Mucosa of descending colon (tissue), 3 donors: ENCODE data around the gene BLVRA. TPM values are rescaled to one million over a fixed set of nuclear protein-coding genes. Genes with fewer than 3 reads are reported as not detected.
"Not testable (repeated sequence)": the region's sequence is repeated elsewhere in the genome, so short reads cannot be mapped to it uniquely, and the experiment has no call there.

Experiments
- ATAC-seq: fragments of 200-7000 bp; cut with Tn5 transposase; one replicate; pipeline ENCODE4 v1.9.1; 2020; ENCODE audit warnings: mild to moderate bottlenecking, moderate library complexity
- DNase-seq, 3 donors: peaks; one replicate each; pipeline ENCODE4 v3.0.0-alpha.2; 2020
- H3K36me3 ChIP-seq: fragments of 200-600 bp; one replicate; pipeline ENCODE4 v1.8.0; 2021; ENCODE audit warnings: low read depth, mild to moderate bottlenecking
- H3K4me1 ChIP-seq: fragments of 200-600 bp; one replicate; pipeline ENCODE4 v1.8.0; 2021; ENCODE audit warnings: low read depth, mild to moderate bottlenecking
- H3K4me3 ChIP-seq: fragments of 200-600 bp; one replicate; pipeline ENCODE4 v1.8.0; 2021; ENCODE audit warnings: mild to moderate bottlenecking
- H3K9me3 ChIP-seq: fragments of 200-600 bp; one replicate; pipeline ENCODE4 v1.8.0; 2021; ENCODE audit warnings: mild to moderate bottlenecking
- CTCF ChIP-seq: fragments of 200-600 bp; IDR thresholded peaks from one replicate; pipeline ENCODE4 v1.8.0; 2022; ENCODE audit warnings: antibody characterized with exemption, mild to moderate bottlenecking
- intact Hi-C, 2 donors: fragments of 100-400 bp; cut with DNase I in 1 of 2; cut with micrococcal nuclease in 1 of 2; formaldehyde crosslinking; loops; one replicate each; pipeline versions ENCODE4 v1.11.0 to v1.11.1; 2022; cut with DNase I, micrococcal nuclease
- long read RNA-seq, 2 donors: library from polyadenylated mRNA; unstranded; transcript quantifications; one replicate each; pipeline ENCODE4 v2.0.0, GENCODE V29; 2019 to 2021
- total RNA-seq, 3 donors: library from RNA; stranded (reverse); fragmentation: NEBNext Ultra II Directional in 2 of 3; extraction: Animal tissue kit (Norgen Biotek cat#: 25700) in 2 of 3; gene quantifications; one replicate each; pipeline versions ENCODE4 v1.2.1 to v1.2.4, GENCODE V29; 2021 to 2023
- donor health status: DM: no; HTN: no; CAD: no; lungs with moderate emphysema.
- donor health status: DM: no; HTN: no; CAD: no.
- donor health status: DM: no; HTN: yes; CAD: no.

BLVRA gene
- 10 to 100 TPM in 2 of 3 donors, 1 to 10 TPM in 1; 8.1 to 55.4 (median 12.9) TPM for total RNA-seq
- long read RNA-seq, donor 1, transcript BLVRA-202 (9 exons, 1,161 nt): minor isoform, 12 of 77 reads
- long read RNA-seq, donor 1, transcript BLVRA-201 (8 exons, 1,071 nt): major isoform, 59 of 77 reads
- long read RNA-seq, donor 1, partial matches to known transcripts: 5 of 77 reads
- long read RNA-seq, donor 1, other reads (novel, unspliced or antisense): 1 of 77 reads
- long read RNA-seq, donor 2, transcript BLVRA-201 (8 exons, 1,071 nt): major isoform, 27 of 30 reads
- long read RNA-seq, donor 2, partial matches to known transcripts: 2 of 30 reads
- long read RNA-seq, donor 2, other reads (novel, unspliced or antisense): 0 of 30 reads

DNA sequence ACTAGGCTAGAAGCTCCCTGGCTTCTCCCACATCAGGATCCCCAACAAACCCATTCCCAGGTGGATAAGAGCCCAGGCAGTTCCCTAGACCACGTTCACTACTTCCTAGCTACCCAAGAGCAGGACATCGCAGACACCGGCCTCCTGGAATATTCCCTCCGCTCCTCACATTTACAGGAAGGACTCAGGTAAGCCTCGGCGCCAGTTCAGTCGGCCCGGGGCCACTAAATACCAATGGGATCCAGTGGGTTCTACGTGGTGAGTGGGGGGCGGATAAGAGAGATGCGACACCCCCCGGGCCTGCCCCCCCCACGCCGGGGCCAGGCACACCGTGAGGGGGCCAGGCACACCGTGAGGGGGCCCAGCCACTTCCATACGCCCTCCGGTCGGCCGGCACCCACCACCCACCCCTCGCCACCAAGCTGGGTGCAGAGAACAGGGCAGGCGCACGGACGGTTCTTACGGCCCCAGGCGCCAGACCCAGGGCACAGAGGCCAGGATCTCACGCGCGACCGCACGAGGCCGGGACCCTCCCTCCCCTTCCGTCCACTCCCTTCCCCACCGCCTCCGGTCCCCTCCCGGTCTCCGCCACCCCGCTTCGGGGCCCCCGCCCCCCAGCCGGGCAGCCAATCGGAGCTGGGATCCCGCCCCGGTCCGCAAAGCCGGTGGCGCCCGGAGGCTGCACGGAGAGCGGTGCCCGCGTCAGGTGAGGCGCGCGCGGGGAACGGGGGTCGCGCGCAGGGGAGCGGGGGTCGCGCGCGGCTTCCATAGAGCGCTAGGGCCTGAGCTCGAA is at the start of gene BLVRA:
TSS of gene BLVRA (plus strand) at position 652 of the 793 bp plus-strand sequence. CDS start 12,479 bp downstream, outside the sequence.
- no peaks in the 10 kb centered on the region for H3K9me3 ChIP-seq
- no peaks in the 10 kb centered on the region for H3K4me1 ChIP-seq
- H3K4me3 ChIP-seq: peak within 1 kb of the TSS; percentile 40
- intact Hi-C loops: no loop called here
- no peak for TF ChIP-seq CTCF
- ATAC-seq: peak; percentile 83
- no peaks in the 10 kb centered on the region for H3K36me3 ChIP-seq
- peak; percentile 50 to 81 (median 74) for DNase-seq

DNA sequence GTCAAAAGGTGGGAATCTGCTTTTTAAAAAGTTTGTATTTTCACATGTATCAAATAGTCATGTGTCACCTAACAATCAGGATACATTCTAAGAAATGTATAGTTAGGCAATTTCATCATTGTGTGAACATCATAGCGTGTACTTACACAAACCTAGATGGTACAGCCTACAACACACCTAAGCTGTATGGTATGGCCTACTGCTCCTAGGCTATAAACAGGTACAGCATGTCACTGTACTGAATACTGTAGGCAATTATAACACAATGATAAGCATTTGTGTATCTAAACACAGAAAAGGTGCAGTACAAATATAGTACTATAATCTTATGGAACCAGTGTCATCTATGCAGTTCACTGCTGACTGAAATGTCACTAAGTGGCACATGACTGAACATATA is 47.0 kb upstream of the BLVRA start:
- ATAC-seq (peak; percentile 32), DNase-seq (no peak)
- H3K9me3 ChIP-seq: no peaks in the 10 kb centered on the region
- TF ChIP-seq CTCF: no peak
- intact Hi-C loops: no loop called here
- H3K4me3 ChIP-seq: no peak overlapping the region
- no peaks in the 10 kb centered on the region for H3K4me1 ChIP-seq
- H3K36me3 ChIP-seq: no peaks in the 10 kb centered on the region

DNA sequence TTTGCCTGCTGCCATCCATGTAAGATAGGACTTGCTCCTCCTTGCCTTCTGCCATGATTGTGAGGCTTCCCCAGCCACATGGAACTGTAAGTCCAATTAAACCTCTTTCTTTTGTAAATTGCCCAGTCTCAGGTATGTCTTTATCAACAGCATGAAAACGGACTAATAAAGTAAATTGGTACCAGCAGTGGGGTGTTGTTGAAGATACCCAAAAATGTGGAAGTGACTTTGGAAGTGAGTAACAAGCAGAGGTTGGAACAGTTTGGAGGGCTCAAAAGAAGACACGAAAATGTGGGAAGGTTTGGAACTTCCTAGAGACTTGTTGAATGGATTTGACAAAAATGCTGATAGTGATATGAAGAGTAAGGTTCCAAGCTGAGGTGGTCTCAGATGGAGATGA is 42.5 kb upstream of the BLVRA start:
- H3K4me1 ChIP-seq, H3K4me3 ChIP-seq, ATAC-seq, intact Hi-C loops, H3K36me3 ChIP-seq, DNase-seq, H3K9me3 ChIP-seq: not testable (repeated sequence)

- H3K4me3 ChIP-seq: no peak overlapping the region
- no peaks in the 10 kb centered on the region for H3K9me3 ChIP-seq
- intact Hi-C loops: no loop called here
- no peak for ATAC-seq
- H3K4me1 ChIP-seq: no peaks in the 10 kb centered on the region
- no peaks in the 10 kb centered on the region for H3K36me3 ChIP-seq
- TF ChIP-seq CTCF: no peak
- DNase-seq: no peak
These were observed 41.9 kb upstream of the BLVRA start for GRCh38 chr7:43716598-43716997.

DNA sequence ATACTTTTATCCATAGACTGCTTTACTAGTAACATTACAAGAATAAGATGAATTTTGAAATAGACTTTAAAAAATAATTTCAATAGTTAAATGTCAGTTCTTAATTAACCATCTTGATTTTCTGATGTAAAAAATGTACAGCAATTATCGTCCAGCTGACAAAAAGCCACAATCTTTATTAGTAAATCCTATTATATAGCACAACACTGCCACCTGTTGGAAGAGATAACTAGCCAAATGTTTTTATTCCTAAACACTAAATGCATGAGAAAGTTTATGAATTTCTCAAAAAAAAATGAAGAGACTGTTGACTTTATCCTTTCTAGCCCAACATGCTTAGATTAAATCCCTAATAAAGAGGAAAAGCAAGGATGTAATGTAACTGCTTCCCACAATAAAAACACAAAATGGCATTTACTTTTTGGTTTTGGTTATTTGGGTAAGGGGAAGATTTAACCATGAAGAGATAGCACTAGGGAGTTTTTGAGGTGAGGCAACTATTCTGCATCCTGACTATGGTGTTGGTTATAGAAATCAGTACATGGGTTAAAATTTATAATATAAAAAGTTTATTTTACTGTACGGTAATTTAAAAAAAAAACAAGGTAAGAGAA is 37.2 kb upstream of the BLVRA start:
- intact Hi-C loops: loop anchor here (10.0 kb wide), 1 partner anchor 114 kb away; no protein-coding TSS in a partner anchor
- peak; percentile 34 for TF ChIP-seq CTCF
- Histone ChIP-seq H3K4me3 (no peak overlapping the region), H3K36me3 (no peaks in the 10 kb centered on the region), H3K9me3 (no peaks in the 10 kb centered on the region), H3K4me1 (no peaks in the 10 kb centered on the region)
- no peak for ATAC-seq
- DNase-seq: peak in 1 of 3 donors; percentile 57

DNA sequence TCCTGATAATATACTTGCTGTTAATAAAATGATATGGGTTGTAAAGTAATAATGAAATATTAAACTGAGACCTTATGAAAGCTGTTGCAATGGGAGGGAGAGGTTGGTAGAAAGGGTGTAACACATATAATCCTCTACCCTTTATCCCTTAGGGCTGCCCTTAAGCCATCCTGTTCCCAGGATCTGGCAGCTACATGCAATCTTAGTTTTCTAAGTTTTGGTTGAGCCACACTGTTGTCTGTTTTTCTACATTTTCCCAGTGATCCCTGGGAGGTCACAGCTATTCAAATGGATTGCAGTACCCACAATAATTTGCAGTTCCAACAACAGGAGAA is 35.5 kb upstream of the BLVRA start:
- TF ChIP-seq CTCF: no peak
- intact Hi-C loops: loop anchor here (10.0 kb wide), 1 partner anchor 112 kb away; no protein-coding TSS in a partner anchor
- DNase-seq (no peak), ATAC-seq (no peak)
- Histone ChIP-seq H3K36me3 (no peaks in the 10 kb centered on the region), H3K4me3 (no peak overlapping the region), H3K9me3 (no peaks in the 10 kb centered on the region), H3K4me1 (no peaks in the 10 kb centered on the region)
